Renal pelvis (tissue), 4 donors: Measurements from ENCODE around the gene ISM2. TPM values are rescaled to one million over a fixed set of nuclear protein-coding genes. Genes with fewer than 3 reads are reported as not detected.

ENCODE experiments used
- DNase-seq: peaks from one replicate; pipeline ENCODE4 v3.0.0-alpha.2; 2013
- polyA plus RNA-seq, 3 donors: library from polyadenylated mRNA; unstranded; fragments of 120-200 nt; gene quantifications; one replicate each; pipeline ENCODE4 v1.2.1, GENCODE V29; 2013; ENCODE audit not compliant: insufficient read length in 3 of 3

ISM2 gene
- polyA plus RNA-seq, 3 donors, result 2.1 to 2.9 (median 2.7) TPM

GRCh38 chr14:77508876-77509275 is 10.3 kb upstream of the ISM2 start:
- DNase-seq, result no peak

DNA sequence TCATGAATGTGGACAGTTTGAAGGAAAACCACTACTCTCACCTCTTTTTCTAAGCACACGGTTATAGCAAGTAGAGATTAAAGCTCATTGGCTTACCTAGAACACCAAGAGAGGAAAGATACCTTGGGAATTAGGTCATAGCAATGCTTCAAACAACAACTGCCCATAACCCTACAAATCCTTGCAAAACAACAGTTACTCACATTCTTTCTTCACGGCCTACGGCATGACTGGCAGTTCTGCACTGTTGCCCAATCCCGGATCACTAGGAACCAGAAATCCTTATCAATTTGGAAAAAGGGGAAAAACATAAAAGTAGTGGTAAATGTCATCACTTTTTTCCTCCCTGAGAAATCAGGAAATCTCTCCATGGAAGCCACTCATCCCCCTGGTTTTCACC is 9.6 kb upstream of the ISM2 start:
- no peak for DNase-seq

DNA sequence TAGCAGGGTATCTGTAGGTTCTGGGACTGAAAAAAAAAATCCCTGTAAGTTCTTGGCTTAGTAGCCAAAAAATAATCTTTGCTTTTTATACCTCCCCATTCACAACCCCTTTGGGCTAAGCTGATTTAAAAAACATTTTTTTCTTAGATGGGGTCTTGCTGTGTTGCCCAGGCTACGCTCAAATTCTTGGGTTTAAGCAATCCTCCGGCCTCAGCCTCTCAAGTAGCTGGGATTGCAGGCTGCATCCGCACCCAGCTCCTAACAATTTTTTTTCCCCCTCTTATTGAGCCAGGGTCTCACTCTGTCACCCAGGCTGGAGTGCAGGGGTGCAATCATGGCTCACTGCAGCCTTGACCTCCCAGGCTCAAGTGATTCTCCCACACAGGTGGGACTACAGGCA is 9.1 kb upstream of the ISM2 start:
- DNase-seq, result no peak

DNA sequence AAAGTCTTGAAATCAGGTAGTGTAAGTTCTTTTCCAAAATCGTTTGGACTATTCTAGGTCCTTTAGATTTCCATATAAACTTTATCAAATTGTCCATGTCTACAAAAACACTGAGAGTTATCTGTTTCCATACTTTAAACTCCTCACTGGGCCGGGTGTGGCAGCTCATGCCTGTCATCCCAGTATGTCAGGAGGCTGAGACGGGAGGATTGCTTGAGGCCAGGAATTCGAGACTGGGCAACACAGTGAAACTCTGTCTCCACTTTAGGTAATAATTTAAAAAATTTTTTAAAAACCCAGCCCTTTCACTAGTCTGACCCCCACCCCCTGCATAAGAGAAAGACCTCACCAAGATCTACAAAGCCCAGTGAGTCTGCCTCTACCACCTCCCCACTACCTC is 6.4 kb upstream of the ISM2 start:
- no peak for DNase-seq

DNA sequence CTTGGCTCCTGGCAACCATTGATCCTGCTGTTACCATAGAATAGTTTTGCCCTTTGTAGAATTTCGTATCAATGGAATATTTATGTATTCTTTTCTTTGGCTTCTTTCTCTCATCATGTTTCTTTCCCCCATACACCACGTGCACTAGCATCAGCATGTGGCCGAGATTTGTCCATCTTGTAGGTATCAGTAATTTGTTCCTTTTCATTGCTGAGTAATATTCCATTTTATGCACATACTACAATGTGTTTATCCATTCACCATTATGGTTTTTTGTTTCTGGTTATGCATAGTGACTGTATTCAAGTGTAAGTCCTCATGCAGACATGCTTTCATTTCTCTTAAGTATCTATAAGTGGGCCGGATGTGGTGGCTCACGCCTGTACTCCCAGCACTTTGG is 4.5 kb upstream of the ISM2 start:
- no peak for DNase-seq

DNA sequence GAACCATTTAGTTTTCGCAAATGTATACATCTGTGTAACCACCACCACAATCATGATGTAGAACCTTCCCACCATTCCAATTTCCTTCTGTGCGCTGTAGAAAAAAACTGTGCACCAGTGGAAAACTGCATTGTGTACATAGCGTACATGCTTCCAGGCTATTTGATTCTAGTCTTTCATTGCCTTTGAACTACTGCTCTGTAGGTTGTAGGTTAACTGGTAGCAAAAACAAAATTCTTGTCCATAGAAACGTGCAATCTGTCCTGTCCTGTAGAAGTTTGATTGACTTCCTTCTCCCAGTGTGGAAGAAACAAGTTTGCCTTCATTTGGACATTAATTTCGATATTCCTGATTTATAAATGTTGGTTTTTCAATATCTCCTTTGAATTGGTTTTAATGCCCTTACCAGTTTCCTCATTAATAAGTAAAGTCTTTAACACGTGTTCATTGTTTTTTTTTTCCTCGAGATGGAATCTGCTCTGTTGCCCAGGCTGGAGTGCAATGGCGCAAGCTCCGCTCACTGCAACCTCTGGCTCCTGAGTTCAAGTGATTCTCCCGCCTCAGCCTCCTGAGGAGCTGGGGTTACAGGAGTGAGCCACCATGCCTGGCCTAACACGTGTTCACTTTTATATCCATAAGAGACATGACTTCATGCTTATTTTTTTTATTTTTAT is 3.6 kb upstream of the ISM2 start:
- no peak for DNase-seq

- DNase-seq, result no peak
These were observed 440 bp upstream of the ISM2 start for GRCh38 chr14:77498984-77499527.

GRCh38 chr14:77495334-77495733 is 3.3 kb downstream of the ISM2 start:
- no peak for DNase-seq

GRCh38 chr14:77491056-77491455 is 7.6 kb downstream of the ISM2 start:
- DNase-seq, result no peak

DNA sequence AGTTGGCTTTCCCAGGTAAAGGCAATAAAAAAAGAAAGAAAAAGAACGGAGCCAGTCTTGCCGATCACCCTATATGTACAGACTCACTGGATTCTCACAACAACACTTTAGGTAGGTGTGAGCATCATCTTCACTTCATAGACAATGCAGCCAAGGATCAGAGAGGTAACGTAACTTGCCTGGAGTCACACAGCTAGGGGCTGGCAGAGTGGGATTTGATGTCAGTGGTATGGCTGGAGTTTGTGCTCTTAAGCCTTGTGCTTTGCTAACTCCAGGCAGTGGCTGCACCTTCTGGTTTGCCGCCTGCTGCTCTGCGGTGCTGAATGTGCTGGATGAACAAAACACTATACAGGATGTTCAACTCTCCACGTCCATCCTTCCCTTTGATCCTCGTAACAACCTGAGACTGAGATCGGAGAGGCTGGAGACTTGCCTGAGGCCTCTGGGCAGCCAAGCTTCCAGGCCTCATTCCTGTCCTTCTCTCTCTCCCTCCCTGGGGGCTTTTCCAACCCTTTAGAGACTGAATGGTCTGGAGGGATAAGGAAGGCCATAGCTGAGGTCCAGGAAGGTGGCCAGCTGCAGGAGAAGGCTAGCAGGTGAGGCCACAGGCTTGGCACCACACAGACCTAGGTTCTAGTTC is 8.1 kb downstream of the ISM2 start:
- no peak for DNase-seq

DNA sequence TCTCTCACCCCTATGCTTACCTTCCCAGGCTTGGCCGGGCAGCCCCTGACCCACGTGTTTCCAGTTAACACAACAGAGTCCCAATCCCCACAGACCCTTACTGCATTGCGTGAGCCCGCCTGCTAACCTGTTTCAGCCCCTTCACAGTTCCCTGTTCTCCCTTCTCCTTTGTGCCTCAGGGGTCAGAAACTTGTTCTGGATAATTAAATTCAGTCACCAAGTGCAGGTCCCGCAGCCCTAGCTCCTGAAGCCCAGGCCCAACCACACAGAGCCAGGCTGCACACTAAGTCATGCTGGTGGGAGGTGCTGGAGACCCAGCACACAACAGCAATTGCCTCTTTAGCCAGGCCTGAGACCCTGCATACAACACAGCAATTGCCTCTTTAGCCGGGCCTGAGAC is 9.6 kb downstream of the ISM2 start:
- DNase-seq, result no peak

DNA sequence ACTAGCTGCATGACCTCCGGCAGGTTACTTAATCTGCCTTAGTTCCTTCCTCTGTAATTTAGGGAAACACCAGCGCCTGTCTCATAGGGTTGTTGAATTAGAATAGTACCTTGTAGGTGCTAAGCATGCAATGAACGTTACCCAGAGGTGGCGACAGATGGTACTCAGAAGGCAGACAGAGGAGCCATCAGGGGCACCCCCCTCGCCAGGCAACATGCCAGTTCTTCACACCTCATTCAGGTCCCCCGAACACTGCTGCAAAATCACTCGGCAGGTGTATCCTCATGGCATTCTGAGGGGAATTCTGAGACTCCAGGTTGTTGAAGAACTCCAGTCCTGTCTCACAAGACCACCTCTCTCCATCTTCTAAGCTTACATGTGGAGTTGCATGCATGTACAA is 10.1 kb downstream of the ISM2 start:
- DNase-seq, result no peak

DNA sequence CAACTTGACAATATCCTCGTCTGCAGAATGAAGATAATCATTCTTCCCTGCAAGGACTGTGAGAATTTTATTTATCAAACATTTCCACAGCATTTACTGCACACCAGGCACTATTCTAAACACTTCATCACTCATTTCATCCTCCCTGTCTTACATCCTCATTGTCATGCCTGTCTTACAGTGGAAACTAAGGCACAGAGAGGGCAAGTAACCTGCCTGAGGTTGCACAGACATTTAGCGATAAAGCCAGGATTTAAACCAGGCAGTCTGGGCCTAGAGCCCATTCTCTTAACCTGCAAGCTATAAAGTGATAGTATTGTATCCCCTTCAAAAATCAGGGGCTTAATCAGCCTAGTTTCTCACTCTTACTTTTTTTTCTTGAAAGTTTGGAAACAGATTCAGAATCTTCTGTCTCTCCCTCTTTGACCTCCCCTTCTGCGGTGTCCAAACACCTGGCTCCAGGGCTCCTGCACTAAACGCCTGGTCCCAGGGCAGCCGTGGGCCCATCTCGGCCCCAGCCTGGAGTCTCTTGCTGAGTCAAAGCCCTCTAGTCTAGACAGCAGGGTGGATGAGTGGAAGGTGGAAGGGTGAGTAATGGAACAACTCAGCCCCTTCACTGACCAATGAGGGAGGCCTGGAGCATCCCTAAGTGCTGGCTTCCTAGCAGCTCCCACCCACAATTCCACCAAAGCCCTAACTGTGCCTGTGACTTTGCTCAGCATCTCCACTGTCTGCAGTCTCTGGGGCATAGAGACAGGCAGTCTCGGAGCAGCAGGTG is 12.5 kb downstream of the ISM2 start:
- no peak for DNase-seq

DNA sequence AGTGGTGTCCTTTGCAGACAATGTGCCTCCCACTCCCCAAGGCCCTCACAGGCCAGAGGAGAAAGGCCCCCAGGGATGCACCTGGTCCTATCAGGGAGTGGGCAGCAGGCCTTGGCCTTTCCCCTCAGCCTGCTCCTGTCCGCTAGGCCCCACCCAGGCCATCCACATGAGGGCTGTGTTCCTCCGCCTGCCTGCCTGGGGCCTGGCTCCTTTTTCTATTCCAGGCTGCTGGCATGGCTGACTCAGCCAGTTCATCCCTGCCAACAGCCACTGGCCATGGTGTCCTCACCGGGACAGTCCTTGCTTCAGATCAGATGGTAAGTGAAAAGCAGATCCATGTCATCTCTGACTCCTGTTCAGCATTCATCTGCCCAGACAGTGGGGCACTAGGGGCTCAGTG is 13.4 kb downstream of the ISM2 start:
- DNase-seq, result no peak

DNA sequence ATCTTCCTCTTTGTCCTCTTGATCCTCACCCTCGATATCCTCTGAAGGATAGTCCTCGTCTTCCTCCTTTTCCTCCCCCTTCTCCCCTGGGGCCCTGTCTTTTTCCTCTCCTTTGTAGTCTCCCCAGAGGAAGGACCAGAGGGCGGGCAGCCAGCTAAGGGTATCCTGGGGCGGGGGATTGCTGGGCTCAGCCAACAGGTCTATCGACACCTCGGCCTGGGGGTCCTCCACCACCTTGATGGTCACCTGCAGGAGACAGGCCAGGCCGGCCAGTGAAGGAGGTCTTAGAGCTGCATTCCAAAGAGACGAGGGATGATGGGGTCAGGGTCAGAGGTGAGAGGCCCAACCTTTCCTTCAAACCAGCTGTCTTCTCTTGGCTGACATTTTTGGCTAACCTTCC is 16.2 kb downstream of the ISM2 start:
- no peak for DNase-seq

GRCh38 chr14:77478796-77479195 is 19.8 kb downstream of the ISM2 start:
- DNase-seq, result no peak

GRCh38 chr14:77478029-77478428 is 20.6 kb downstream of the ISM2 start:
- DNase-seq, result no peak

- no peak for DNase-seq
These were observed 23.0 kb downstream of the ISM2 start for GRCh38 chr14:77475432-77476115.

DNA sequence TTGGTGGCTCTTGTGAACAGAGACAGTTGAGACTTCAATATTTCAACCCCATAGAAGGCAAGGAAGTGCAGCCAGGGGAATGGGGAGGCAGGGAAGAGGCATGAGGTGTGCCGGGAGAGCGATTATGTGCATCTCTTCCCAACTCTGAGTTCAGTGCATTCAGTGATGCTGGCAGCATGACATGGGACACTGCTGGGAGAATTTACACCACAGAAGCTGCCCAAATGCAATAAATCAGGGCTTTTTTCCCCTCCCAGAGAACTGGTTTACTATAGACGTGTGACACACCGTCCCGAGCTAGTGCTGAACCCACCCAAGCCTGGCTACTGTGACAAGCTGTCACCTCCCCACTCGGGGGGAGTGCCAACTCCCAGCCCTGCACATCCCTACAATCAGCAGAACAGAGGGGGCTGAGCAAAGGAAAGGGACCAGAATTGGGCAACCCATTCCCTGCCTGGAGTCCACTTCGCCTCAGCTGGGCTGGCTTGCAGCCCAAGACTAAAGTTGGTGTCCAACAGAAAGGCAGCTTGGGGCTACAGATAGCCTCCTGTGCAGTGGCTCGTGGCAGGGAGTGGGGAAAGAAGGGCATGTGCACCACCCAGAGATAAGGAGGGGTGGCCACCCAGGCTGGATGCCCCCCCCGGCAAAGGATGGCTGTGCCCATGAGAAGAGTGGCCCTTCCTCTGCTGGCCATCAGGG is 24.0 kb downstream of the ISM2 start:
- DNase-seq, result no peak

GRCh38 chr14:77473921-77474320 is 24.7 kb downstream of the ISM2 start:
- DNase-seq, result no peak

DNA sequence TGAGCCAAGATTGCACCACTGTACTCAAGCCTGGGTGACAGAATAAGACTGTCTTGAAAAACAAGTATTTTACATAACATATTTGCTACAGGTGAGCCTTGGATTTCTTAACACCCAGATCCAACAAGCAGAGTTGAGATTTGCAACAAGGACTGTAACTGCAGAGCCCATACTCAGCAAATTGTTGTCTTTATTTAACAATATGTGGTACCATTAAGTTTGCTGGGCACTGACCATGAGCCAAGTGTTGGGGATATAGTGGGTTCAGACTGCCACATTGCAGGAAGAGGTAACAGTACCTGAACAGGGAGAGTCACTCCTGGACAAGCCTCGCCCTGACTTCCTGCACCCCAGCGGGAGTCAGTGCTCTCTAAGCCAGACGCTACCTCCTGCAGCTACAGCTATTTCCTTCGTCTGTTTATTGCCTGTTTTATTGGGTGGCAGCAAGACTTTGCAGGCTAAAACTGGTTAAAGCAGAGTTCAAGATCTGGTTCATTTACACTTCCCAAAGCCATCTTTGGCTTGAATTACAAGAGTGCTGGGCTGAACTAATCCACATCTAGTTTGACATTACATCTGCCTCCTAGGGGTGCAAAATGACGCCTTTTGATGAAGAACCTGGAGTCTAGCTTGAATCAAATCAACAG is 28.3 kb downstream of the ISM2 start:
- DNase-seq, result no peak
